Stimulated activated CD8-positive, alpha-beta memory T cell treated with anti-CD3 and anti-CD28 coated beads, Interleukin-2, amount 100 ng/mL, for 48 hours (primary cell): ENCODE measurements around the gene USP14.

Experiments used
- DNase-seq, 2 donors: peaks; one replicate each; pipeline ENCODE4 v3.0.0-alpha.2; 2020; ENCODE audit warnings: low read depth in 2 of 2

The USP14 gene

GRCh38 chr18:227902-228301 lies 69.5 kb downstream of the USP14 start:
- no peak for DNase-seq

- DNase-seq, result no peak
These were observed 70.2 kb downstream of the USP14 start for GRCh38 chr18:228586-228985.

GRCh38 chr18:231563-231962 lies 73.2 kb downstream of the USP14 start:
- DNase-seq, result no peak

DNA sequence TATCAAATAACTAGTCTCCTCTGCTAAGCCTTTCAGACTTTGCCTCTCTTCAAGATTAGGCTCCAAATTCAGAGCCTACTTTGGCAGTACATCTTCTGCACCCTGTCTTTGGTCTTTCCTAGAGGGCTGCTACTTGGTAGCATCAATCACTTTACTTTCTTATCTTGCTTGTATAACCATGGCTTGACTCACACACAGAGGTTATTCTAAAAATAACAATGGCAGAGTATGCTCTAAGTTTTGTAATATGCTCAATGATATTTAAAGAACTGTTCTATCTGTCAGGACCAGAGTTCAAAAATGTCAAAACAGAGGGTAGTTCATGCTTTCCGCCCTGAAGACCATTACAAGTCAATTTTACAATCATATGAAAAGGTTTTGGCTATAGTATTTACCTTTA lies 81.8 kb downstream of the USP14 start:
- DNase-seq, result no peak

GRCh38 chr18:245282-245847 lies 87.0 kb downstream of the USP14 start:
- no peak for DNase-seq

- DNase-seq, result no peak
These were observed 89.7 kb downstream of the USP14 start for GRCh38 chr18:248053-248452.

DNA sequence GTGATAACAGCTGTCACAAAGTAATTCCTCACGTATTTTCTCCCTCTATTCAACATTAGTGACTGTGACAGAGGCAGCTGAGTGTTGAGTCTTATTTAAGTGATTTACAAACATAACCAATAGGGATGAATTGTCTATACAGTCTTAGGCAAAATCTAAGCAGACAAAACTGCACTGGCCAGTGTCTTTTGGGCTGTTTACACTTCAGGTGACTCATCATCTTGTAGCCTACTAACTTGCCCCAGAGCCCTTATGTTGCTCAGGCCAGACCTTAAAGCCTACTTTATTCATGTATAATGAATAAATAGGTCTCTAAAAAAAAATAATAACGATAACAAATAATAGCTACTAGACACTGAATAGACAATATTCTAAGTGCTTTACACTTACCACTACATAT lies 92.3 kb downstream of the USP14 start:
- DNase-seq, result no peak

DNA sequence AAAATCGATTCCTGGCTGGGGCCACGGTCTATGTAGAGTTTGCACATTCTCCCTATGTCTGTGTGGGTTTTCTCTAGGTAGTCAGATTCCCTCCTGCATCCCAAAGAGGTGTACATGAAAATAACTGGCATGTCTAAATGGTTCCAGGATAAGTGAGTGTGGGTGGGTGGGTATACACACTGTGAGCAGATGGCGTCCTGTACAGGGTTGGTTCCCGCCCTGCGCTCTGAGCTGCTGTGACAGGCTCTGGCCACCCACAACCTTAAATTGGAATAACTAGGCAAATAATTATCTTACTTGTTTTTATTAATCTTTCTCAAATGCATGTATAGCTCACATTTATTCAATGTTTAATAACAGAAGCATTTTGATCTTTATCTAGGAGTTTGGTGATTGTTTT lies 93.2 kb downstream of the USP14 start:
- no peak for DNase-seq

DNA sequence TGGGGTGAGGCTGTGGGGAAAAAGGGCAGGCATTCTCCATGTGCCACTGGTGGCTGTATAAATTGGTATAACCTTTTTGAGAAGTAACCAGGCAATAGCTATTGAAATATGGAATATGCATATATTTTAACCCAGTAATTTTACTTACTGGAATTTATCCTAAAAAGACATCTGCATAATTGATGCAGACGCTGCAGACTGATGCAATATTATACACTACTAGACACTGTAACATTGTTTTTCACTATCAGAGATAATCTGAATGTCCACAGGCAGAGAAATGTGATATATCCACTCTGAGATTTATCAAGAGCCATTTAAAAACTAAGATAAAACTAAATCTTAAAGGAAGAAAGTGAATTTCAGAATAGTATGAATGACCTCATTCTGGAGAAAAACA lies 94.8 kb downstream of the USP14 start:
- no peak for DNase-seq

DNA sequence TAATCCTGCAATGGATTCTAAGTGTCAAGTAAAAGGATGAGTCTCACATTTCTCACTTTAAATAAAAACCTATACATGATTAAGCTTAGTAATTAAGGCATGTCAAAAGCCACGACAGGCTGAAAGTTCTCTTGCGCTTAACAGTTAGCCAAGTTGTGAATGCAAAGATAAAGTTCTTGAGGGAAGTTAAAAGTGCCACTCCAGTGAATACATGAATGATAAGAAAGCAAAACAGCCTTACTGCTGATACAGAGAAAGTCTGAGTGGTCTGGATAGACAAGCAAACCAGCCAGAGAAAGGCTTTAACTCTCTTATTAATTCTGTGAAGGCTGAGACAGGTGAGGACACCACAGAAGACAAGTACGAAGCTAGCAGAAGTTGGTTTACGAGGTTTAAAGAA lies 96.8 kb downstream of the USP14 start:
- DNase-seq, result no peak

- DNase-seq, result no peak
These were observed 102.2 kb downstream of the USP14 start for GRCh38 chr18:260547-260946.

GRCh38 chr18:261398-262073 lies 103.2 kb downstream of the USP14 start:
- DNase-seq, result no peak
